GM19397 (cell line): ENCODE data around the gene SZT2.

Experiments
- ATAC-seq: cut with Tn5 transposase; IDR thresholded peaks from one replicate; pipeline ENCODE4 v1.9.1; 2021; ENCODE audit warnings: mild to moderate bottlenecking, moderate library complexity; ENCODE audit not compliant: unreplicated experiment

The SZT2 gene

GRCh38 chr1:43421976-43422750 lies 32.5 kb downstream of the SZT2 start:
- ATAC-seq: no peak

- no peak for ATAC-seq
Measured at GRCh38 chr1:43422995-43423671, 33.4 kb downstream of the SZT2 start.

DNA sequence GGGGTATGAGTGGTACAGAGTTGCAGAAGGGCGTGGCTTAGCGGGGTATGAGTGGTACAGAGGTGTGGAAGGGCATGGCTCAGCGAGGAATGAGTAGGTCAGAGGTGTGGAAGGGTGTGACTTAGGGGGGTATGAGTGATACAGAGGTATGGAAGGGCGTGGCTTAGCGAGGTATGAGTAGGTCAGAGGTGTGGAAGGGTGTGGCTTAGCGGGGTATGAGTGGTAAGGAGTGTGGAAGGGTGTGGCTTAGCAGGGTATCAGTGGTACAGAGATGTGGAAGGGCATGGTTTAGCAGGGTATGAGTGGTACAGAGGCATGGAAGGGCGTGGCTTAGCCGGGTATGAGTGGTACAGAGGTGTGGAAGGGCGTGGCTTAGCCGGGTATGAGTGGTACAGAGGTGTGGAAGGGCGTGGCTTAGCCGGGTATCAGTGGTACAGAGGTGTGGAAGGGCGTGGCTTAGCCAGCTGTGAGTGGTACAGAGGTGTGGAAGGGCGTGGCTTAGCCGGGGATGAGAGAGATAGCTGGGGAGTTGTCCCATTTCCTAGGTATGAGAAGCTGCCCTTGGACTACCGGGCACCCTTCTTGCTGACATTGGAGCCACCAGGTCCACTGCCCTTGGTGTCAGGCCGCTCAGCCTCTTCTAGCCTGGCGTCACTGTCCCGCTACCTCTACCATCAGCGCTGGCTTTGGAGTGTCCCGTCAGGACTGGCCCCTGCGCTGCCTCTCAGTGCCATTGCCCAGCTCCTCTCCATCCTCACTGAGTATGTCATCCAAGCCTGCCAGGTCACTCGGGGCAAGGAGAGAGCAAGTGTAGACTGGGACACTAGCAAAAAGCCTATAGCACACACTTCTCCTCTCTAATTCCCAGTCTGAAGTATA lies 34.2 kb downstream of the SZT2 start:
- no peak for ATAC-seq

DNA sequence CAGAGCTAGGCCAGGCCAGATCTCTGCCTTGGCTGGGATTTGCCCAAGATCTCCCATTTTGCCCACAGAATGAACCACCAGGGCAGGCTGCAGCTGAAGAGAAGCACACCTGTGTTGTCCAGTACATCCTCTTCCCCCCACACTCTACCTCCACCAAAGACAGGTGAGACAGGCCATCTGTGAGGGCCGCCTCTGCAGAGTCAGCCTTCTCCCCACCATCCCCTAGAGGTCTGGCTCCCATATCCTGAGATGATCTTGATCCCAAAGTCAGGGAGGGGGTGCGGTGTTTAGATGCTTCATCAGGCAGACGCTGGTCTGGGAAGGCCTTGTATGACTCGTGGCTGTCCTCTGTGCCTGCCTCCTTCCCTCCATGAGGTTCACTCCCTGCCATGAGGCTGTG lies 35.3 kb downstream of the SZT2 start:
- ATAC-seq: no peak

- no peak for ATAC-seq
Measured at GRCh38 chr1:43426221-43426620, 36.5 kb downstream of the SZT2 start.

- ATAC-seq: no peak
Measured at GRCh38 chr1:43427524-43427923, 37.8 kb downstream of the SZT2 start.

- no peak for ATAC-seq
Measured at GRCh38 chr1:43427941-43428340, 38.2 kb downstream of the SZT2 start.

DNA sequence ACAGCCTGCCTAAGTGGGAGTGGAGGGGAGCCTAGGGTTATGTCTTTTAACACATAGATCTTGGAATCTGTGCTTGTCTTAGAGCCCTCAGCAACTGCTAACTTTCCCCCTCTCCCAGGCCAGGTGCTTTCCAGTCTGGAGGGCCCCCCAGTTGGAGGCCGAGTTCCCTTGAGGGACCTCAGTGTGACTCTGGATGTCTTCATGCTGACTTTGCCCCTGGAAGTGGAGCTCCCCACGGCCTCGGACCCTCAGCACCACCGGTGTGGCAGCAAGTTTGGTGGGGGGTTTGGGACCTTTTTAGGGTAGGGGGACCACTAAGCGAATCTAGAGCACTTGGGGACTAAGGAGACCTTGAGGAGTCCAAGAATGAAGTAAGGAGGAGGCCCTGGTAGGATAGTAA lies 41.1 kb downstream of the SZT2 start:
- ATAC-seq: no peak

DNA sequence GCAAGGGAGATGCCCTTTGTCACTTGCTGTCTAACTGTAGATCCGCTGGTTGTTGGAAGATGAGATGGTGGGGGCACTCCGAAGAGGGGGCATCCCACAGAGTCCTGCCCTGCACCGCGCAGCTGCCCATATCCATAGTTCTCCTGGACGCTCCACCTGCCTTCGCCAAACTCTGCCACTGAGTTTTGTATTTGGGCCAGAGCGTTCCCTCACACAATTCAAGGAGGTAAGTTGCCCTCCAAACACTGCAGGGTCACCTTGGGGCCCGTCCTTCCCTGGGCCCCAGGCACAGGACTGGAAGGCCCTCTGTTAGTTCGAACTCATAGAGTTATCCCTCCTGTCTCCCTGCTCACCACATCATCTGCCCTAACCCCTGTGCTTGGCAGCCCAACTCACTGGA lies 42.0 kb downstream of the SZT2 start:
- no peak for ATAC-seq

GRCh38 chr1:43432171-43432860 lies 42.6 kb downstream of the SZT2 start:
- ATAC-seq: no peak

GRCh38 chr1:43432907-43433306 lies 43.2 kb downstream of the SZT2 start:
- no peak for ATAC-seq

DNA sequence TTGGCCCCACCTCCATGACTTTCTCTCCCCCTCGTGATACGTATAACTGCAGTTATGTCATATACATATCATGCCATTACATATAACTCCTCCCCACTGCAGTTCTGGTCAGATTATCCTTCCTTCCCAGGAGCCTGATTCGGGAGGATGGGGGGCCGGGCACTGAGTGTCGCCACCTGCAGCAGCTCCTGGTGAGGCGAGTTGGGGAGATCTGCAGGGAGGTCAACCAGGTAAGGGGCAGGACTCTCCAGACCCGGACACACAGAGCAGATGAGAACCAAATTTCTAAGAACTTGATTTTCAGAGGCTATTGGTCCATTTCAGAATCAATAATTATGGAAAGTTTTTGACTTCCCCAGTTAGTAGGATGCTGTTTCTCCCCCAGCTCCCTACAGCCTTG lies 44.6 kb downstream of the SZT2 start:
- no peak for ATAC-seq

- no peak for ATAC-seq
Measured at GRCh38 chr1:43435146-43436145, 45.7 kb downstream of the SZT2 start.

GRCh38 chr1:43436371-43436770 lies 46.7 kb downstream of the SZT2 start:
- no peak for ATAC-seq

GRCh38 chr1:43437031-43437973 lies 47.6 kb downstream of the SZT2 start:
- ATAC-seq: no peak

DNA sequence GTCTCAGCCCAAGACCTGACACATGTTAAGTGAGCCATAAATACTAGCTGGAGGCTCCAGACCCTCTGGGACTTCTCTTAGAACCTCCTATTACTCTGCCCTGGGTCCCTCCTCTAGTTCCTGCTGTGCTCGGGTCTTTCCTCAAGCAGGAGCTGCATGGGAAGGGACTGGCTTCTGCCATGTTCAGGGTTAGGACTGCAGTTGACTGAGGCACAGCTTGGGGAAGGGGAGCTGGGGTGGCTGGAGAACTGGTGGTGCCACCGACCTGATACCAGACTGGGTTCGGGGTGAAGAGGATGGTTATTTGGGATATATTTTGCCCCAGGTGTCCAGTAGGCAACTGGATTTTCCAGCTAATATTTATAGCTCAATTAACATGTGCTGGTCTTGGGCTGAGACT lies 48.3 kb downstream of the SZT2 start:
- no peak for ATAC-seq

GRCh38 chr1:43438576-43438952 lies 48.9 kb downstream of the SZT2 start:
- ATAC-seq: no peak

GRCh38 chr1:43438953-43439581 lies 49.4 kb downstream of the SZT2 start:
- no peak for ATAC-seq
